Measurements from ENCODE around the gene TTC39B. TPM values are rescaled to one million over a fixed set of nuclear protein-coding genes. Genes with fewer than 3 reads are reported as not detected.

Gene TTC39B
- total RNA-seq, 1 experiment from 2014 or later = 7.4 TPM

DNA sequence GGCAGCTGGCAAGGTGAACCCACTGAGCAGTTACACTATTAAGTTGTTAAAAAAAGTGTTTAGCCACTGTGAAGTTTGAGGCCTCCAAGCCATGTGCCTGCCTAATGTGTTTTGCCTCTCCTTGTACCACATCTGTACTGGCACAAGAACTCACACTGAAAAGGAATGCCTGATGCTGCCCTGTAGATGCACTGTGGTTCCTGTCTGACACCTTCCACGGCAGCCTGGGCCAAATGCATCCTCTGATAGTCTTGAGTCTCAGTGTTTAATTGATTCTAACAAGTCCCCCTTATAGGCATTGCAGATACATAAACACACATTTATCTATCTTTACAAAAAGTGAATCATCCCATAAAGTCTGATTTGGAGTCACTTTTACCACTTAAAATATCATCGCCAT is 169.9 kb downstream of the TTC39B start:
- DNase-seq (ENCODE audit: low read depth, low spot score) = no peak
- Histone ChIP-seq H3K27me3 (ENCODE audit: insufficient read depth, low read length) (no peaks in the 10 kb centered on the region), H3K9ac (ENCODE audit: low read length) (no peak overlapping the region), H3K4me1 (ENCODE audit: control insufficient read depth in 1 of 2, insufficient read depth in 2 of 2, low read length in 2 of 2) (peaks cover 0 to 16% of the 10 kb centered on the region in 2 experiments; a peak in 2 of 4 replicates), H3K4me2 (ENCODE audit: low read length) (no peak overlapping the region), H3K4me3 (replicated peaks in 1 of 2; ENCODE audit: low read depth in 1 of 2, low read length in 2 of 2) (no peak overlapping the region), H4K20me1 (ENCODE audit: insufficient read depth) (no peaks in the 10 kb centered on the region), H3K36me3 (ENCODE audit: control insufficient read depth in 1 of 2, insufficient read depth in 2 of 2, low read length in 2 of 2) (no peaks in the 10 kb centered on the region), H2AFZ (ENCODE audit: low read depth, low read length, poor library complexity, severe bottlenecking) (no peak overlapping the region), H3K9me3 (ENCODE audit: control insufficient read depth in 1 of 2, insufficient read depth in 1 of 2, low read depth in 1 of 2, low read length in 2 of 2) (no peaks in the 10 kb centered on the region), H3K9me2 (ENCODE audit: insufficient read depth) (no peaks in the 10 kb centered on the region), H3K79me2 (ENCODE audit: insufficient read depth, low read length) (no peaks in the 10 kb centered on the region), H3K27ac (ENCODE audit: low read depth, low read length) (no peak overlapping the region)
- ChIA-PET RAD21 (ENCODE audit: low non-redundant PET in 1 of 2, low total read pairs in 2 of 2, uncharacterized antibody in 2 of 2, unreplicated experiment in 2 of 2) (no interaction called here), CTCF (no interaction called here), POLR2A (no interaction called here)
- intact Hi-C loops (cut with micrococcal nuclease) = loop anchor here (5.0 kb wide), 2 partner anchors 80 to 290 kb away; no protein-coding TSS in a partner anchor
- no peak for TF ChIP-seq RAD21 (IDR thresholded peaks at IDR 0.05; ENCODE audit: low read depth)
- TF ChIP-seq, protein P1, sequence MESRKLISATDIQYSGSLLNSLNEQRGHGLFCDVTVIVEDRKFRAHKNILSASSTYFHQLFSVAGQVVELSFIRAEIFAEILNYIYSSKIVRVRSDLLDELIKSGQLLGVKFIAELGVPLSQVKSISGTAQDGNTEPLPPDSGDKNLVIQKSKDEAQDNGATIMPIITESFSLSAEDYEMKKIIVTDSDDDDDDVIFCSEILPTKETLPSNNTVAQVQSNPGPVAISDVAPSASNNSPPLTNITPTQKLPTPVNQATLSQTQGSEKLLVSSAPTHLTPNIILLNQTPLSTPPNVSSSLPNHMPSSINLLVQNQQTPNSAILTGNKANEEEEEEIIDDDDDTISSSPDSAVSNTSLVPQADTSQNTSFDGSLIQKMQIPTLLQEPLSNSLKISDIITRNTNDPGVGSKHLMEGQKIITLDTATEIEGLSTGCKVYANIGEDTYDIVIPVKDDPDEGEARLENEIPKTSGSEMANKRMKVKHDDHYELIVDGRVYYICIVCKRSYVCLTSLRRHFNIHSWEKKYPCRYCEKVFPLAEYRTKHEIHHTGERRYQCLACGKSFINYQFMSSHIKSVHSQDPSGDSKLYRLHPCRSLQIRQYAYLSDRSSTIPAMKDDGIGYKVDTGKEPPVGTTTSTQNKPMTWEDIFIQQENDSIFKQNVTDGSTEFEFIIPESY (IDR thresholded peaks at IDR 0.05; ENCODE audit: extremely low read depth, insufficient replicate concordance, low read length) = no peak
- no peak for TF ChIP-seq POLR2A (IDR thresholded peaks at IDR 0.05; ENCODE audit: borderline replicate concordance, extremely low read depth, insufficient read depth, insufficient read length)
- no peak for TF ChIP-seq ELF1 (IDR thresholded peaks at IDR 0.05; ENCODE audit: borderline replicate concordance, low read depth)
- BruUV-seq (replicated peaks) = no TSS peak
- ATAC-seq = no peak

DNA sequence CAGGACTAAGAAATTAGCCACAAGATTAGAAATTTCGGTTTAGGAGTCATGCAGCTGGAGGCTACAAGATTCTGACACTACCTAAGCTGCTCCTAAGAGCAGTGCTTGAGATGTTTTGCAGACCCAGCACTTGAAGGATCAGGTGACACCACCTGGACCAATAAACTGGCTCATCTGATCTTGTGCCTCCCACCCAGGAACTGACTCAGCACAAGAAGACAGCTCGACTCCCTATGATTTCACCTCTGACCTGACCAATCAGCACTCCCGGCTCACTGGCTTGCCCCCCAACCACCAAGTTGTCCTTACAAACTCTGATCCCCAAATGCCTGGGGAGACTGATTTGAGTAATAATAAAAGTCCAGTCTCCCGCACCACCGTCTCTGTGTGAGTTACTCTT is 170.4 kb downstream of the TTC39B start:
- ATAC-seq (peak; percentile 56), DNase-seq (ENCODE audit: low read depth, low spot score) (peak; percentile 7)
- Histone ChIP-seq H2AFZ (ENCODE audit: low read depth, low read length, poor library complexity, severe bottlenecking) (no peak overlapping the region), H3K9ac (ENCODE audit: low read length) (no peak overlapping the region), H3K27ac (ENCODE audit: low read depth, low read length) (no peak overlapping the region), H3K9me3 (ENCODE audit: control insufficient read depth in 1 of 2, insufficient read depth in 1 of 2, low read depth in 1 of 2, low read length in 2 of 2) (no peaks in the 10 kb centered on the region), H3K4me1 (ENCODE audit: control insufficient read depth in 1 of 2, insufficient read depth in 2 of 2, low read length in 2 of 2) (peaks cover 0 to 16% of the 10 kb centered on the region in 2 experiments; a peak in 2 of 4 replicates), H3K36me3 (ENCODE audit: control insufficient read depth in 1 of 2, insufficient read depth in 2 of 2, low read length in 2 of 2) (no peaks in the 10 kb centered on the region), H3K9me2 (ENCODE audit: insufficient read depth) (no peaks in the 10 kb centered on the region), H3K79me2 (ENCODE audit: insufficient read depth, low read length) (no peaks in the 10 kb centered on the region), H3K4me2 (ENCODE audit: low read length) (no peak overlapping the region), H4K20me1 (ENCODE audit: insufficient read depth) (no peaks in the 10 kb centered on the region), H3K4me3 (replicated peaks in 1 of 2; ENCODE audit: low read depth in 1 of 2, low read length in 2 of 2) (no peak overlapping the region), H3K27me3 (ENCODE audit: insufficient read depth, low read length) (no peaks in the 10 kb centered on the region)
- BruUV-seq (replicated peaks) = no TSS peak
- POLR2A ChIA-PET = no interaction called here
- TF ChIP-seq YY1 (IDR thresholded peaks at IDR 0.05; ENCODE audit: extremely low read depth, insufficient replicate concordance, low read depth, low read length) = no peak
- TF ChIP-seq POLR2A (IDR thresholded peaks at IDR 0.05; ENCODE audit: borderline replicate concordance, extremely low read depth, insufficient read depth, insufficient read length) = no peak
- no peak for TF ChIP-seq JUND (IDR thresholded peaks at IDR 0.05)
- TF ChIP-seq SP1 (IDR thresholded peaks at IDR 0.05; ENCODE audit: low read depth) = no peak
- CTCF ChIA-PET = no interaction called here
- intact Hi-C loops (cut with micrococcal nuclease) = loop anchor here (5.0 kb wide), 2 partner anchors 79 to 289 kb away; no protein-coding TSS in a partner anchor
- RAD21 ChIA-PET (ENCODE audit: low non-redundant PET in 1 of 2, low total read pairs in 2 of 2, uncharacterized antibody in 2 of 2, unreplicated experiment in 2 of 2) = interaction anchor here in 1 of 2 experiments (0.6 kb wide), 1 partner anchor 358 kb away, joined by 4 read pairs; no protein-coding TSS in a partner anchor
